IMR-90 (cell line): Measurements from ENCODE around the gene FGF6. TPM values are rescaled to one million over a fixed set of nuclear protein-coding genes. Genes with fewer than 3 reads are reported as not detected.

Experiments used
- ATAC-seq: fragments of 200-7000 bp; cut with Tn5 transposase; 2 replicates; pipeline ENCODE4 v1.9.1; 2020; ENCODE audit warnings: low read depth, mild to moderate bottlenecking, moderate library complexity
- BruUV-seq: library from RNA; stranded (reverse); fragments of 400-500 nt; replicated peaks from 2 replicates; lab custom pipeline; 2021; lab: Mats Ljungman, UMichigan
- CTCF ChIA-PET: fragments of 300-600 bp; formaldehyde crosslinking; extraction: SDS; loops from one replicate; lab custom pipeline; 2021; ENCODE audit warnings: antibody characterized with exemption; lab: Yijun Ruan, JAX
- POLR2A ChIA-PET: fragments of 300-600 bp; sonication (Branson Sonifier 250); formaldehyde crosslinking; loops from one replicate; lab custom pipeline; 2022; ENCODE audit warnings: antibody characterized with exemption; ENCODE audit not compliant: unreplicated experiment; lab: Charles Lee
- DNase-seq: peaks from one replicate; pipeline ENCODE4 v3.0.0; 2013
- H2AFZ ChIP-seq: replicated peaks from 2 replicates; pipeline ENCODE3; 2013; ENCODE audit warnings: low read length, mild to moderate bottlenecking; ENCODE audit not compliant: poor library complexity
- H2AK5ac ChIP-seq: 2 replicates; pipeline ENCODE4 v1.6.1; 2013; ENCODE audit warnings: low read depth, low read length, inconsistent platforms
- H2AK9ac ChIP-seq: replicated peaks from 2 replicates; pipeline ENCODE3; 2013; ENCODE audit warnings: mild to moderate bottlenecking, low read depth, low read length, moderate library complexity; ENCODE audit not compliant: poor library complexity
- H2BK120ac ChIP-seq: 2 replicates; pipeline ENCODE4 v1.6.1; 2013; ENCODE audit warnings: low read depth, low read length, inconsistent platforms
- H2BK15ac ChIP-seq: 3 replicates; pipeline ENCODE4 v1.6.1; 2013; ENCODE audit warnings: low read depth, low read length, inconsistent platforms
- H2BK20ac ChIP-seq: 2 replicates; pipeline ENCODE4 v1.6.1; 2013; ENCODE audit warnings: low read depth, mild to moderate bottlenecking, inconsistent platforms, low read length, moderate library complexity
- H2BK5ac ChIP-seq: 2 replicates; pipeline ENCODE4 v1.6.1; 2013; ENCODE audit warnings: mild to moderate bottlenecking, low read depth, low read length, inconsistent platforms; ENCODE audit not compliant: poor library complexity, severe bottlenecking
- H3K14ac ChIP-seq: replicated peaks from 2 replicates; pipeline ENCODE4 v1.6.1; 2013; ENCODE audit warnings: low read depth, low read length, inconsistent platforms
- H3K18ac ChIP-seq: 2 replicates; pipeline ENCODE4 v1.6.1; 2013; ENCODE audit warnings: low read depth, low read length, control low read depth
- H3K23ac ChIP-seq: 2 replicates; pipeline ENCODE4 v1.6.1; 2013; ENCODE audit warnings: low read depth, low read length, inconsistent platforms
- H3K27ac ChIP-seq: 2 replicates; pipeline ENCODE4 v1.5.1; 2013; ENCODE audit warnings: mild to moderate bottlenecking, control low read depth, low read length; ENCODE audit not compliant: insufficient read depth
- H3K27me3 ChIP-seq: 2 replicates; pipeline ENCODE4 v1.6.1; 2013; ENCODE audit warnings: low read length; ENCODE audit not compliant: control insufficient read depth, insufficient read depth
- H3K36me3 ChIP-seq: 2 replicates; pipeline ENCODE4 v1.6.1; 2013; ENCODE audit warnings: low read length, mixed read lengths; ENCODE audit not compliant: control insufficient read depth, insufficient read depth
- H3K4ac ChIP-seq: 2 replicates; pipeline ENCODE4 v1.6.1; 2013; ENCODE audit warnings: low read depth, low read length, inconsistent platforms
- H3K4me1 ChIP-seq: 2 replicates; pipeline ENCODE4 v1.6.1; 2013; ENCODE audit warnings: low read length, mixed read lengths; ENCODE audit not compliant: control insufficient read depth, insufficient read depth
- H3K4me2 ChIP-seq: 2 replicates; pipeline ENCODE4 v1.6.1; 2013; ENCODE audit warnings: low read depth, mild to moderate bottlenecking, control low read depth, low read length, moderate library complexity
- H3K4me3 ChIP-seq: 2 replicates; pipeline ENCODE4 v1.5.1; 2013; ENCODE audit warnings: low read depth, mild to moderate bottlenecking, control low read depth, low read length, moderate library complexity; ENCODE audit not compliant: insufficient read depth
- H3K56ac ChIP-seq: 2 replicates; pipeline ENCODE4 v1.6.1; 2013; ENCODE audit warnings: low read length, inconsistent platforms; ENCODE audit not compliant: insufficient read depth; ENCODE audit errors: extremely low read depth
- H3K79me1 ChIP-seq, 2 experiments: 2 replicates each; pipeline ENCODE4 v1.6.1; 2013; ENCODE audit warnings: low read length in 2 of 2, inconsistent platforms in 1 of 2, low read depth in 1 of 2
- H3K9ac ChIP-seq: 2 replicates; pipeline ENCODE4 v1.6.1; 2013; ENCODE audit warnings: low read depth, low read length, control low read depth
- H3K9me1 ChIP-seq: 2 replicates; pipeline ENCODE4 v1.6.1; 2013; ENCODE audit warnings: low read length, inconsistent platforms; ENCODE audit not compliant: insufficient read depth
- H3K9me3 ChIP-seq: 2 replicates; pipeline ENCODE4 v1.6.1; 2013; ENCODE audit warnings: low read length; ENCODE audit not compliant: control insufficient read depth, insufficient read depth
- H4K20me1 ChIP-seq: 2 replicates; pipeline ENCODE4 v1.6.1; 2013; ENCODE audit warnings: low read length, inconsistent platforms; ENCODE audit not compliant: insufficient read depth
- H4K5ac ChIP-seq: 2 replicates; pipeline ENCODE4 v1.6.1; 2013; ENCODE audit warnings: mild to moderate bottlenecking, low read depth, low read length, control low read depth
- H4K8ac ChIP-seq, 2 experiments: 2 replicates each; pipeline ENCODE4 v1.6.1; 2013; ENCODE audit warnings: low read depth in 2 of 2, low read length in 2 of 2, control low read depth in 1 of 2, inconsistent platforms in 1 of 2
- H4K91ac ChIP-seq: 2 replicates; pipeline ENCODE4 v1.6.1; 2013; ENCODE audit warnings: low read depth, low read length, inconsistent platforms; ENCODE audit not compliant: insufficient read depth
- SMC3 ChIP-seq: fragments of 150-350 bp; IDR thresholded peaks from 2 replicates; pipeline ENCODE4 v1.6.1; 2016; ENCODE audit warnings: low read depth, mild to moderate bottlenecking, antibody characterized with exemption, low read length, moderate library complexity
- USF2 ChIP-seq: fragments of 150-350 bp; IDR thresholded peaks from 2 replicates; pipeline ENCODE4 v1.6.1; 2017; ENCODE audit warnings: mild to moderate bottlenecking, antibody characterized with exemption, low read length, low read depth
- whole genome bisulfite sequencing, 2 experiments: methylation state at CpG; one replicate each; pipeline versions ENCODE4 v1.1.5 to v1.1.7; 2013; ENCODE audit warnings: missing lambda C conversion rate in 2 of 2; ENCODE audit not compliant: insufficient read length in 1 of 2; ENCODE audit errors: extremely low coverage in 2 of 2; 5-methylcytosine and 5-hydroxymethylcytosine counted together
- dilution Hi-C: fragments of 300-500 bp; cut with HindIII; formaldehyde crosslinking; loops from one replicate; pipeline ENCODE4 v1.14.3; 2018; ENCODE audit warnings: low sequenced_read_pairs; ENCODE audit not compliant: unreplicated experiment
- in situ Hi-C: fragments of 300-500 bp; cut with MboI; formaldehyde crosslinking; loops from 3 replicates; pipeline ENCODE4 v1.14.3; 2019; ENCODE audit warnings: low sequenced_read_pairs, inconsistent platforms, mixed read lengths
- intact Hi-C: fragments of 100-400 bp; cut with micrococcal nuclease; formaldehyde crosslinking; loops from 2 replicates; pipeline ENCODE4 v1.10.0; 2022
- polyA plus RNA-seq, 3 experiments: library from polyadenylated mRNA; depleted of rRNA; stranded (reverse); fragments of >200 nt; gene quantifications; 2 replicates each; pipeline ENCODE4 v1.2.3, GENCODE V29; 2012; ENCODE audit warnings: low replicate concordance in 1 of 3
- total RNA-seq: library from RNA; depleted of rRNA; stranded (reverse); fragments of >200 nt; gene quantifications from 2 replicates; pipeline ENCODE4 v1.2.3, GENCODE V29; 2012

FGF6 gene
- total and polyA plus RNA-seq, 2 of the 4 experiments (the other 2 are of a cell fraction): not detected

GRCh38 chr12:4435537-4435936 lies 10.1 kb downstream of the FGF6 start:
- Histone ChIP-seq H4K20me1 (no peaks in the 10 kb centered on the region), H3K23ac (no peak overlapping the region), H3K79me1 (no peaks in the 10 kb centered on the region), H3K9me1 (no peaks in the 10 kb centered on the region), H3K27ac (no peak overlapping the region), H2BK15ac (no peak overlapping the region), H2AFZ (no peak overlapping the region), H3K14ac (no peak overlapping the region), H3K4me2 (no peak overlapping the region), H2AK5ac (no peak overlapping the region), H3K36me3 (no peaks in the 10 kb centered on the region), H3K27me3 (peaks cover 6% of the 10 kb centered on the region), H3K4me3 (no peak overlapping the region), H3K4me1 (no peaks in the 10 kb centered on the region), H3K9ac (no peak overlapping the region), H3K56ac (no peak overlapping the region), H2AK9ac (no peak overlapping the region), H3K18ac (no peak overlapping the region), H2BK20ac (no peak overlapping the region), H4K5ac (no peak overlapping the region), H4K8ac (no peak overlapping the region), H4K91ac (no peak overlapping the region), H3K9me3 (no peaks in the 10 kb centered on the region), H3K4ac (no peak overlapping the region), H2BK5ac (no peak overlapping the region), H2BK120ac (no peak overlapping the region)
- BruUV-seq: no TSS peak
- CTCF ChIA-PET: no interaction called here
- ATAC-seq (no peak), DNase-seq (no peak)
- POLR2A ChIA-PET: no interaction called here
- TF ChIP-seq SMC3: no peak
- peak; percentile 35; the same call in 1 of the 2 replicates for TF ChIP-seq USF2
- intact Hi-C loops: no loop called here
- in situ Hi-C loops: no loop called here
- dilution Hi-C loops: no loop called here
- 60% methylated on average over 2 of the region's 6 CpGs; no CpG with 5 or more reads in 1 of the 2 experiments for WGBS, 2 experiments
